Mesendoderm (in vitro differentiated cells): ENCODE results near the gene DTNB.

ENCODE experiments used
- DNase-seq: peaks from one replicate; pipeline ENCODE4 v3.0.0; 2013
- H2AK5ac ChIP-seq: 2 replicates; pipeline ENCODE4 v1.6.1; 2013; ENCODE audit warnings: low read length, inconsistent platforms
- H2BK120ac ChIP-seq: 2 replicates; pipeline ENCODE4 v1.6.1; 2013; ENCODE audit warnings: low read depth, mild to moderate bottlenecking, low read length, moderate library complexity, mixed read lengths
- H2BK15ac ChIP-seq: replicated peaks from 2 replicates; pipeline ENCODE4 v1.6.1; 2013; ENCODE audit warnings: low read depth, mild to moderate bottlenecking, moderate library complexity
- H2BK5ac ChIP-seq: 2 replicates; pipeline ENCODE4 v1.6.1; 2013; ENCODE audit warnings: low read length, inconsistent platforms
- H3K18ac ChIP-seq: 2 replicates; pipeline ENCODE4 v1.6.1; 2013; ENCODE audit warnings: mild to moderate bottlenecking, low read length, mixed read lengths
- H3K23ac ChIP-seq: one replicate; pipeline ENCODE4 v1.6.1; 2013; ENCODE audit warnings: low read length
- H3K27ac ChIP-seq: 2 replicates; pipeline ENCODE4 v1.5.1; 2013; ENCODE audit warnings: low read depth, mild to moderate bottlenecking, inconsistent platforms, low read length, moderate library complexity
- H3K27me3 ChIP-seq: 2 replicates; pipeline ENCODE4 v1.6.1; 2013; ENCODE audit warnings: low read length, control low read depth, mild to moderate bottlenecking, inconsistent platforms; ENCODE audit not compliant: insufficient read depth, poor library complexity
- H3K36me3 ChIP-seq: 2 replicates; pipeline ENCODE4 v1.6.1; 2013; ENCODE audit warnings: low read length, inconsistent platforms; ENCODE audit not compliant: control insufficient read depth, insufficient read depth
- H3K4ac ChIP-seq: one replicate; pipeline ENCODE4 v1.6.1; 2013; ENCODE audit warnings: low read depth, mild to moderate bottlenecking, low read length, moderate library complexity
- H3K4me1 ChIP-seq: 2 replicates; pipeline ENCODE4 v1.6.1; 2013; ENCODE audit warnings: low read depth, low read length, inconsistent platforms; ENCODE audit not compliant: control insufficient read depth
- H3K4me2 ChIP-seq: 2 replicates; pipeline ENCODE4 v1.6.1; 2013; ENCODE audit warnings: low read length
- H3K4me3 ChIP-seq: 2 replicates; pipeline ENCODE4 v1.5.1; 2013; ENCODE audit warnings: mild to moderate bottlenecking, low read length
- H3K56ac ChIP-seq: one replicate; pipeline ENCODE4 v1.6.1; 2013; ENCODE audit warnings: low read length
- H3K79me1 ChIP-seq: 2 replicates; pipeline ENCODE4 v1.6.1; 2013; ENCODE audit warnings: low read length, inconsistent platforms
- H3K79me2 ChIP-seq: 2 replicates; pipeline ENCODE4 v1.6.1; 2013; ENCODE audit warnings: mild to moderate bottlenecking, low read length; ENCODE audit not compliant: control insufficient read depth, insufficient read depth
- H3K9ac ChIP-seq: 2 replicates; pipeline ENCODE4 v1.6.1; 2013; ENCODE audit warnings: low read length, inconsistent platforms
- H4K5ac ChIP-seq: one replicate; pipeline ENCODE4 v1.6.1; 2013; ENCODE audit warnings: low read length
- H4K8ac ChIP-seq: one replicate; pipeline ENCODE4 v1.6.1; 2013; ENCODE audit warnings: low read depth, mild to moderate bottlenecking, control low read depth, low read length, moderate library complexity
- WGBS: extraction: QIAGEN DNeasy Blood & Tissue Kit; methylation state at CpG from one replicate; pipeline ENCODE4 v1.1.7; 2013; ENCODE audit warnings: low lambda C conversion rate, missing lambda C conversion rate; ENCODE audit not compliant: insufficient coverage; ENCODE audit errors: extremely low coverage; 5-methylcytosine and 5-hydroxymethylcytosine counted together

DTNB gene

GRCh38 chr2:25592766-25593292 is 80.5 kb downstream of the DTNB start:
- Histone ChIP-seq H3K4ac (no peak overlapping the region), H3K79me1 (no peaks in the 10 kb centered on the region), H3K9ac (no peak overlapping the region), H3K27me3 (no peaks in the 10 kb centered on the region), H3K27ac (no peak overlapping the region), H2BK15ac (no peak overlapping the region), H3K36me3 (no peaks in the 10 kb centered on the region), H3K18ac (no peak overlapping the region), H4K5ac (no peak overlapping the region), H4K8ac (no peak overlapping the region), H3K23ac (no peak overlapping the region), H2AK5ac (no peak overlapping the region), H3K4me2 (no peak overlapping the region), H3K79me2 (no peaks in the 10 kb centered on the region), H2BK120ac (no peak overlapping the region), H3K56ac (no peak overlapping the region), H2BK5ac (no peak overlapping the region), H3K4me1 (no peaks in the 10 kb centered on the region), H3K4me3 (no peak overlapping the region)
- no CpG with 5 or more reads among the region's 8 CpGs for WGBS
- DNase-seq, result no peak

GRCh38 chr2:25590921-25591505 is 82.4 kb downstream of the DTNB start:
- no peaks in the 10 kb centered on the region for H3K79me2 ChIP-seq
- no peak overlapping the region for H4K8ac ChIP-seq
- H3K27ac ChIP-seq, result no peak overlapping the region
- H3K18ac ChIP-seq, result no peak overlapping the region
- H3K36me3 ChIP-seq, result no peaks in the 10 kb centered on the region
- no peak overlapping the region for H3K56ac ChIP-seq
- no peak overlapping the region for H3K9ac ChIP-seq
- no CpG with 5 or more reads among the region's 15 CpGs for WGBS
- no peak for DNase-seq
- no peak overlapping the region for H3K4me3 ChIP-seq
- H3K4me1 ChIP-seq, result peaks cover 2% of the 10 kb centered on the region
- H4K5ac ChIP-seq, result no peak overlapping the region
- H2BK15ac ChIP-seq, result no peak overlapping the region
- H2BK5ac ChIP-seq, result no peak overlapping the region
- no peak overlapping the region for H3K4ac ChIP-seq
- H3K23ac ChIP-seq, result no peak overlapping the region
- H2AK5ac ChIP-seq, result no peak overlapping the region
- no peaks in the 10 kb centered on the region for H3K27me3 ChIP-seq
- H3K79me1 ChIP-seq, result no peaks in the 10 kb centered on the region
- H3K4me2 ChIP-seq, result no peak overlapping the region
- no peak overlapping the region for H2BK120ac ChIP-seq

- no CpG with 5 or more reads among the region's 13 CpGs for WGBS
- no peaks in the 10 kb centered on the region for H3K79me2 ChIP-seq
- no peak overlapping the region for H2BK5ac ChIP-seq
Observed at GRCh38 chr2:25589676-25590205, 83.6 kb downstream of the DTNB start.

GRCh38 chr2:25588576-25588975 is 84.8 kb downstream of the DTNB start:
- no peak overlapping the region for H3K56ac ChIP-seq
- no peak overlapping the region for H3K4me3 ChIP-seq
- H3K23ac ChIP-seq, result no peak overlapping the region
- H3K4ac ChIP-seq, result no peak overlapping the region
- no peaks in the 10 kb centered on the region for H3K27me3 ChIP-seq
- H4K5ac ChIP-seq, result no peak overlapping the region
- no CpG with 5 or more reads among the region's 4 CpGs for WGBS
- H2AK5ac ChIP-seq, result no peak overlapping the region
- H3K9ac ChIP-seq, result no peak overlapping the region
- DNase-seq, result no peak
- H2BK15ac ChIP-seq, result no peak overlapping the region
- H4K8ac ChIP-seq, result peak overlapping the region; percentile 7
- no peak overlapping the region for H2BK120ac ChIP-seq
- peaks cover 2% of the 10 kb centered on the region for H3K4me1 ChIP-seq
- no peak overlapping the region for H3K27ac ChIP-seq
- no peak overlapping the region for H2BK5ac ChIP-seq
- no peak overlapping the region for H3K18ac ChIP-seq
- H3K36me3 ChIP-seq, result no peaks in the 10 kb centered on the region
- H3K4me2 ChIP-seq, result no peak overlapping the region
- H3K79me2 ChIP-seq, result no peaks in the 10 kb centered on the region
- no peaks in the 10 kb centered on the region for H3K79me1 ChIP-seq

More at GRCh38 chr2:25589676-25590205, 83.6 kb downstream of the DTNB start:
- H3K56ac ChIP-seq, result no peak overlapping the region
- H3K4me1 ChIP-seq, result peaks cover 2% of the 10 kb centered on the region
- no peak overlapping the region for H3K9ac ChIP-seq
- no peak overlapping the region for H3K4ac ChIP-seq
- no peaks in the 10 kb centered on the region for H3K79me1 ChIP-seq
- H2BK15ac ChIP-seq, result no peak overlapping the region
- no peak overlapping the region for H4K5ac ChIP-seq
- no peak overlapping the region for H3K4me3 ChIP-seq
- no peak overlapping the region for H2AK5ac ChIP-seq
- H3K18ac ChIP-seq, result no peak overlapping the region
- no peak for DNase-seq
- H2BK120ac ChIP-seq, result no peak overlapping the region
- no peak overlapping the region for H3K4me2 ChIP-seq
- H3K27ac ChIP-seq, result no peak overlapping the region
- no peak overlapping the region for H3K23ac ChIP-seq
- no peaks in the 10 kb centered on the region for H3K27me3 ChIP-seq
- H3K36me3 ChIP-seq, result no peaks in the 10 kb centered on the region
- no peak overlapping the region for H4K8ac ChIP-seq

GRCh38 chr2:25587361-25587760 is 86.0 kb downstream of the DTNB start:
- no peak overlapping the region for H3K4me3 ChIP-seq
- no peak overlapping the region for H2AK5ac ChIP-seq
- H2BK120ac ChIP-seq, result no peak overlapping the region
- WGBS, result no CpG with 5 or more reads among the region's 4 CpGs
- H4K8ac ChIP-seq, result no peak overlapping the region
- no peak overlapping the region for H3K18ac ChIP-seq
- no peak overlapping the region for H3K27ac ChIP-seq
- H3K27me3 ChIP-seq, result no peaks in the 10 kb centered on the region
- no peak overlapping the region for H3K4me2 ChIP-seq
- no peaks in the 10 kb centered on the region for H3K79me1 ChIP-seq
- H2BK5ac ChIP-seq, result no peak overlapping the region
- no peaks in the 10 kb centered on the region for H3K36me3 ChIP-seq
- H4K5ac ChIP-seq, result no peak overlapping the region
- no peak overlapping the region for H3K9ac ChIP-seq
- no peak overlapping the region for H3K23ac ChIP-seq
- DNase-seq, result no peak
- H3K79me2 ChIP-seq, result no peaks in the 10 kb centered on the region
- no peak overlapping the region for H2BK15ac ChIP-seq
- H3K4me1 ChIP-seq, result peaks cover 2% of the 10 kb centered on the region
- no peak overlapping the region for H3K56ac ChIP-seq
- H3K4ac ChIP-seq, result no peak overlapping the region

- no peaks in the 10 kb centered on the region for H3K79me1 ChIP-seq
- no peak overlapping the region for H3K9ac ChIP-seq
- H3K56ac ChIP-seq, result no peak overlapping the region
- no peaks in the 10 kb centered on the region for H3K36me3 ChIP-seq
- no peak overlapping the region for H3K4me2 ChIP-seq
- H3K4me1 ChIP-seq, result peaks cover 2% of the 10 kb centered on the region
- H3K27ac ChIP-seq, result no peak overlapping the region
- H3K27me3 ChIP-seq, result no peaks in the 10 kb centered on the region
- H2AK5ac ChIP-seq, result no peak overlapping the region
- H3K23ac ChIP-seq, result no peak overlapping the region
- no peak overlapping the region for H2BK15ac ChIP-seq
- no peak for DNase-seq
- H4K5ac ChIP-seq, result no peak overlapping the region
- no peak overlapping the region for H3K4me3 ChIP-seq
- no peaks in the 10 kb centered on the region for H3K79me2 ChIP-seq
- H2BK5ac ChIP-seq, result no peak overlapping the region
- H3K4ac ChIP-seq, result no peak overlapping the region
- H3K18ac ChIP-seq, result no peak overlapping the region
- WGBS, result no CpG with 5 or more reads among the region's 4 CpGs
- no peak overlapping the region for H2BK120ac ChIP-seq
- no peak overlapping the region for H4K8ac ChIP-seq
Observed at GRCh38 chr2:25586726-25587144, 86.6 kb downstream of the DTNB start.
